WTC11 (cell line): ENCODE data around the gene MYMX. TPM values are rescaled to one million over a fixed set of nuclear protein-coding genes. Genes with fewer than 3 reads are reported as not detected.
A peak's percentile ranks its signal among the peaks of the same experiment; 100 is the strongest.

ENCODE experiments used
- ATAC-seq: fragments of 200-7000 bp; cut with Tn5 transposase; 2 replicates; pipeline ENCODE4 v1.10.0; 2021; ENCODE audit warnings: mild to moderate bottlenecking, moderate library complexity
- CTCF ChIA-PET: fragments of 300-600 bp; sonication (Branson Sonifier 250); formaldehyde crosslinking; loops from one replicate; lab custom pipeline; 2021; ENCODE audit warnings: antibody characterized with exemption; lab: Charles Lee
- POLR2A ChIA-PET: fragments of 350-600 bp; sonication (Branson Sonifier 250); formaldehyde crosslinking; loops from one replicate; lab custom pipeline; 2021; ENCODE audit warnings: antibody characterized with exemption; lab: Charles Lee
- DNase-seq: peaks from one replicate; pipeline ENCODE4 v3.0.0; 2021; ENCODE audit warnings: low spot score
- H3K27ac Mint-ChIP-seq: 2 replicates; pipeline ENCODE4 v1.8.0; 2021; ENCODE audit warnings: mixed read lengths
- H3K27me3 Mint-ChIP-seq: 2 replicates; pipeline ENCODE4 v1.8.0; 2021; ENCODE audit warnings: low read depth, mild to moderate bottlenecking, moderate library complexity, mixed read lengths
- H3K36me3 Mint-ChIP-seq: 2 replicates; pipeline ENCODE4 v1.8.0; 2021; ENCODE audit warnings: mixed read lengths
- H3K4me1 Mint-ChIP-seq: 2 replicates; pipeline ENCODE4 v1.8.0; 2022; ENCODE audit warnings: mixed read lengths
- H3K4me3 Mint-ChIP-seq: 2 replicates; pipeline ENCODE4 v1.8.0; 2021; ENCODE audit warnings: mild to moderate bottlenecking, moderate library complexity, mixed read lengths
- H3K9me3 Mint-ChIP-seq: 2 replicates; pipeline ENCODE4 v1.8.0; 2021; ENCODE audit warnings: mixed read lengths
- MXD4 ChIP-seq: fragments of 250-450 bp; sonication (Bioruptor Pico); IDR thresholded peaks from 2 replicates; pipeline ENCODE4 v1.8.0; 2021; ENCODE audit warnings: mild to moderate bottlenecking, moderate library complexity, borderline replicate concordance
- NR1H2 ChIP-seq: sonication (generic); formaldehyde crosslinking; IDR thresholded peaks from 2 replicates; pipeline ENCODE4 v1.9.0; 2021; ENCODE audit warnings: mild to moderate bottlenecking, moderate library complexity, missing genetic modification reagents
- NR2C2 ChIP-seq: sonication (generic); formaldehyde crosslinking; IDR thresholded peaks from 2 replicates; pipeline ENCODE4 v1.8.0; 2022; ENCODE audit warnings: mild to moderate bottlenecking, missing genetic modification reagents
- OVOL2 ChIP-seq: fragments of 250-450 bp; sonication (Bioruptor Pico); IDR thresholded peaks from 2 replicates; pipeline ENCODE4 v1.9.0; 2021; ENCODE audit warnings: mild to moderate bottlenecking, borderline replicate concordance
- PRRX2 ChIP-seq: fragments of 250-450 bp; sonication (Bioruptor Pico); IDR thresholded peaks from 2 replicates; pipeline ENCODE4 v1.8.0; 2021; ENCODE audit warnings: mild to moderate bottlenecking
- TCF7 ChIP-seq: sonication (generic); formaldehyde crosslinking; IDR thresholded peaks from 2 replicates; pipeline ENCODE4 v1.8.0; 2022; ENCODE audit warnings: mild to moderate bottlenecking, low read depth, missing genetic modification reagents, moderate library complexity
- TEAD1 ChIP-seq: sonication (generic); formaldehyde crosslinking; IDR thresholded peaks from 2 replicates; pipeline ENCODE4 v1.8.0; 2022; ENCODE audit warnings: mild to moderate bottlenecking, missing genetic modification reagents
- TEAD4 ChIP-seq: sonication (generic); formaldehyde crosslinking; IDR thresholded peaks from 2 replicates; pipeline ENCODE4 v1.8.0; 2022; ENCODE audit warnings: mild to moderate bottlenecking, missing genetic modification reagents
- ZNF671 ChIP-seq: fragments of 250-450 bp; sonication (Bioruptor Pico); IDR thresholded peaks from 2 replicates; pipeline ENCODE4 v1.8.0; 2021; ENCODE audit warnings: mild to moderate bottlenecking
- total RNA-seq: library from RNA; stranded (reverse); gene quantifications from 3 replicates; pipeline ENCODE4 v1.2.3, GENCODE V29; 2021
- TF ChIP-seq, protein P1 (sequence below): sonication (generic); formaldehyde crosslinking; IDR thresholded peaks from 2 replicates; pipeline ENCODE4 v1.8.0; 2023; ENCODE audit warnings: mild to moderate bottlenecking, missing genetic modification reagents
- TF ChIP-seq, protein P2 (sequence below): sonication (generic); formaldehyde crosslinking; IDR thresholded peaks from 2 replicates; pipeline ENCODE4 v1.8.1; 2023; ENCODE audit warnings: mild to moderate bottlenecking, missing genetic modification reagents, moderate library complexity
- TF ChIP-seq, protein P3 (sequence below): sonication (generic); formaldehyde crosslinking; IDR thresholded peaks from 2 replicates; pipeline ENCODE4 v1.8.0; 2022; ENCODE audit warnings: missing genetic modification reagents
- TF ChIP-seq, protein P4 (sequence below): sonication (generic); formaldehyde crosslinking; IDR thresholded peaks from 2 replicates; pipeline ENCODE4 v1.8.0; 2022; ENCODE audit warnings: mild to moderate bottlenecking, missing genetic modification reagents
- TF ChIP-seq, protein P5 (sequence below): sonication (generic); formaldehyde crosslinking; IDR thresholded peaks from 2 replicates; pipeline ENCODE4 v1.8.1; 2022; ENCODE audit warnings: missing genetic modification reagents, borderline replicate concordance
- TF ChIP-seq, protein P6 (sequence below): fragments of 250-450 bp; sonication (Bioruptor Pico); IDR thresholded peaks from 2 replicates; pipeline ENCODE4 v1.8.0; 2021; ENCODE audit warnings: mild to moderate bottlenecking
- TF ChIP-seq, protein P7 (sequence below): sonication (generic); formaldehyde crosslinking; IDR thresholded peaks from 2 replicates; pipeline ENCODE4 v1.8.1; 2022; ENCODE audit warnings: low read depth, missing genetic modification reagents, borderline replicate concordance

Gene MYMX
- total RNA-seq, 1 experiment from 2014 or later = 3.9 TPM

DNA sequence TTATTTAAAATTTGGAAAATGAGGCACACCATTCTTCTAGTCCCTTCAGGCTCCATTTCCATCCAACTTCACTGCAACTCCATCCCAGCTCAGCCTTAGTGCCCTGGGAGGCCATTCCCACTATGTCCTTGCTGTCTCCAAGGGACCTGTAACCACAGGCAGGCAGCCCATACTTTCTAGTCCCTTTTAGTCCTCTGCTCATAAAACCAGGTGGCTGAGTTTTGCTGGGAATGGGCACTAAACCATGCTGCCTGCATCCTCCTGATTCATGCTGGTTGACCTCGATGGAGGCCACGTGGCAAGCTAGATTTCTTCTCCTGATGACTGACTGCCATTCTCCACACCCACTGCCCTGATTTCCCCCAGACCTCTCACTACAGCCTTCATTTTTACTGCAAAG lies 27.5 kb upstream of the MYMX start (continued):
- TF ChIP-seq, protein P1, sequence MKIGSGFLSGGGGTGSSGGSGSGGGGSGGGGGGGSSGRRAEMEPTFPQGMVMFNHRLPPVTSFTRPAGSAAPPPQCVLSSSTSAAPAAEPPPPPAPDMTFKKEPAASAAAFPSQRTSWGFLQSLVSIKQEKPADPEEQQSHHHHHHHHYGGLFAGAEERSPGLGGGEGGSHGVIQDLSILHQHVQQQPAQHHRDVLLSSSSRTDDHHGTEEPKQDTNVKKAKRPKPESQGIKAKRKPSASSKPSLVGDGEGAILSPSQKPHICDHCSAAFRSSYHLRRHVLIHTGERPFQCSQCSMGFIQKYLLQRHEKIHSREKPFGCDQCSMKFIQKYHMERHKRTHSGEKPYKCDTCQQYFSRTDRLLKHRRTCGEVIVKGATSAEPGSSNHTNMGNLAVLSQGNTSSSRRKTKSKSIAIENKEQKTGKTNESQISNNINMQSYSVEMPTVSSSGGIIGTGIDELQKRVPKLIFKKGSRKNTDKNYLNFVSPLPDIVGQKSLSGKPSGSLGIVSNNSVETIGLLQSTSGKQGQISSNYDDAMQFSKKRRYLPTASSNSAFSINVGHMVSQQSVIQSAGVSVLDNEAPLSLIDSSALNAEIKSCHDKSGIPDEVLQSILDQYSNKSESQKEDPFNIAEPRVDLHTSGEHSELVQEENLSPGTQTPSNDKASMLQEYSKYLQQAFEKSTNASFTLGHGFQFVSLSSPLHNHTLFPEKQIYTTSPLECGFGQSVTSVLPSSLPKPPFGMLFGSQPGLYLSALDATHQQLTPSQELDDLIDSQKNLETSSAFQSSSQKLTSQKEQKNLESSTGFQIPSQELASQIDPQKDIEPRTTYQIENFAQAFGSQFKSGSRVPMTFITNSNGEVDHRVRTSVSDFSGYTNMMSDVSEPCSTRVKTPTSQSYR = no peak
- no peak for TF ChIP-seq TEAD1

DNA sequence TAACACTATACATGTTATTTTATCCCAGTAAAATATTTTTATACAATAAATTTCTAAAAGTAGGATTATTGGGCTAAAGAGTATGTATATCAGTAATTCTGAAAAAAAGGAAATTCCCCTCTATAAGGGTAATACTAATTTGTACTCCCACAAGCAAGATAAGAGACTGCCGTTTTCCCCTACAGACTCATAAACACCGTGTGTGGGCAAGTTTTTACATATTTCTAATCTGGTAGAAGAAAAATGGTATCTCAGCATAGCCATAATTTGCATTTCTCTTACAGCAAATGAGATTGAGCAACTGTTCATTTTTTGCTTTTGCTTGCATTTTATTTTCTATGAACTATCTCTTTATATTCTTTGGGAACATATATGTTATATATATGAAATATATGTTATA lies 26.0 kb upstream of the MYMX start:
- peaks cover 8% of the 10 kb centered on the region for H3K27me3 Mint-ChIP-seq
- POLR2A ChIA-PET = no interaction called here
- peaks cover 28% of the 10 kb centered on the region for H3K4me1 Mint-ChIP-seq
- no peaks in the 10 kb centered on the region for H3K36me3 Mint-ChIP-seq
- no peak overlapping the region for H3K27ac Mint-ChIP-seq
- DNase-seq = no peak
- ATAC-seq = no peak
- TF ChIP-seq NR2C2 (CRISPR knock-in tag) (no peak), OVOL2 (CRISPR knock-in tag) (no peak)
- TF ChIP-seq, protein P2, sequence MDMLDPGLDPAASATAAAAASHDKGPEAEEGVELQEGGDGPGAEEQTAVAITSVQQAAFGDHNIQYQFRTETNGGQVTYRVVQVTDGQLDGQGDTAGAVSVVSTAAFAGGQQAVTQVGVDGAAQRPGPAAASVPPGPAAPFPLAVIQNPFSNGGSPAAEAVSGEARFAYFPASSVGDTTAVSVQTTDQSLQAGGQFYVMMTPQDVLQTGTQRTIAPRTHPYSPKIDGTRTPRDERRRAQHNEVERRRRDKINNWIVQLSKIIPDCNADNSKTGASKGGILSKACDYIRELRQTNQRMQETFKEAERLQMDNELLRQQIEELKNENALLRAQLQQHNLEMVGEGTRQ = no peak
- TF ChIP-seq, protein P3, sequence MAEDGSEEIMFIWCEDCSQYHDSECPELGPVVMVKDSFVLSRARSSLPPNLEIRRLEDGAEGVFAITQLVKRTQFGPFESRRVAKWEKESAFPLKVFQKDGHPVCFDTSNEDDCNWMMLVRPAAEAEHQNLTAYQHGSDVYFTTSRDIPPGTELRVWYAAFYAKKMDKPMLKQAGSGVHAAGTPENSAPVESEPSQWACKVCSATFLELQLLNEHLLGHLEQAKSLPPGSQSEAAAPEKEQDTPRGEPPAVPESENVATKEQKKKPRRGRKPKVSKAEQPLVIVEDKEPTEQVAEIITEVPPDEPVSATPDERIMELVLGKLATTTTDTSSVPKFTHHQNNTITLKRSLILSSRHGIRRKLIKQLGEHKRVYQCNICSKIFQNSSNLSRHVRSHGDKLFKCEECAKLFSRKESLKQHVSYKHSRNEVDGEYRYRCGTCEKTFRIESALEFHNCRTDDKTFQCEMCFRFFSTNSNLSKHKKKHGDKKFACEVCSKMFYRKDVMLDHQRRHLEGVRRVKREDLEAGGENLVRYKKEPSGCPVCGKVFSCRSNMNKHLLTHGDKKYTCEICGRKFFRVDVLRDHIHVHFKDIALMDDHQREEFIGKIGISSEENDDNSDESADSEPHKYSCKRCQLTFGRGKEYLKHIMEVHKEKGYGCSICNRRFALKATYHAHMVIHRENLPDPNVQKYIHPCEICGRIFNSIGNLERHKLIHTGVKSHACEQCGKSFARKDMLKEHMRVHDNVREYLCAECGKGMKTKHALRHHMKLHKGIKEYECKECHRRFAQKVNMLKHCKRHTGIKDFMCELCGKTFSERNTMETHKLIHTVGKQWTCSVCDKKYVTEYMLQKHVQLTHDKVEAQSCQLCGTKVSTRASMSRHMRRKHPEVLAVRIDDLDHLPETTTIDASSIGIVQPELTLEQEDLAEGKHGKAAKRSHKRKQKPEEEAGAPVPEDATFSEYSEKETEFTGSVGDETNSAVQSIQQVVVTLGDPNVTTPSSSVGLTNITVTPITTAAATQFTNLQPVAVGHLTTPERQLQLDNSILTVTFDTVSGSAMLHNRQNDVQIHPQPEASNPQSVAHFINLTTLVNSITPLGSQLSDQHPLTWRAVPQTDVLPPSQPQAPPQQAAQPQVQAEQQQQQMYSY = no peak
- no peak overlapping the region for H3K4me3 Mint-ChIP-seq
- CTCF ChIA-PET = interaction anchor here (0.7 to 1.4 kb wide), 3 partner anchors 30 to 471 kb away, joined by 3 to 5 read pairs (median 4); no protein-coding TSS in a partner anchor
- H3K9me3 Mint-ChIP-seq = no peaks in the 10 kb centered on the region

DNA sequence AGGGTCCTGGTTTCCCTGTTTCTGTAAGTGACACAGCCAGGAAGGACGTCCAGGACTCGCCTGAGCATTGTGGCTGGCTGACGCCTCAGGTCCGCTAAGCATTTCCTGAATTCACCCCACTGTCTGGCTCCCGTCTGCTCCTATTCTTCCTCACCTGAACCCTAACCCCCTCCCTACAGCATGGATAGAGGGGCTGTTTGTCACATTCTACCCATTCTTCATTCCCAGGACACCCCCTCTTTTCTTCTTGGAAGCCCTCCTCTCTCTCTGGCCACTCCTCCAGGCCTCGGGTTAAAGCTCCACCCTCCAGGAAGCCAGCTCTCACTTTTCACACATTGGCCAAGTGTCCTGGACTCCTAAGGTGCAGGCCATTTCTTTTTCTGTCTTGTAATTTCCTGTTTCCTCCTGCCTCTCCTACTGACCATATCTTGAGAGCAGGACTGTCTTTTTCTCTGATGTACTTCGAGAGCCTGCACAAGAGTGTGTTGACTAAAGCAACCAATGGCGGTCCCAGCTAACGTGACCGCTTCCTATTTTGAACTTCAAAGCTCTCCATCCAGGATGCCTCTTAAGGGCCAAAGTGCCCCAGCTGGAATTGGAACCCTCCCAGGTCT lies 24.2 kb upstream of the MYMX start:
- peak overlapping the region; percentile 68 for H3K27ac Mint-ChIP-seq
- TF ChIP-seq NR1H2 (CRISPR knock-in tag) = no peak
- TF ChIP-seq, protein P4, sequence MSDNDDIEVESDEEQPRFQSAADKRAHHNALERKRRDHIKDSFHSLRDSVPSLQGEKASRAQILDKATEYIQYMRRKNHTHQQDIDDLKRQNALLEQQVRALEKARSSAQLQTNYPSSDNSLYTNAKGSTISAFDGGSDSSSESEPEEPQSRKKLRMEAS (CRISPR knock-in tag) = 0 out of 2 replicates have a peak, but pooled peaks have one; percentile 20
- TF ChIP-seq, all 79 proteins: peak for 1
- H3K4me3 Mint-ChIP-seq = peak overlapping the region; percentile 32
- ChIA-PET CTCF (interaction anchor here (0.8 to 2.3 kb wide), 9 partner anchors 8 to 76 kb away, joined by 3 to 14 read pairs (median 5); partner anchors contain the start of gene SLC29A1), POLR2A (interaction anchor here (1.0 to 2.2 kb wide), 7 partner anchors 10 to 64 kb away, joined by 3 to 11 read pairs (median 6); partner anchors contain the start of genes HSP90AB1, MYMX and SLC35B2)
- no peaks in the 10 kb centered on the region for H3K27me3 Mint-ChIP-seq
- peaks cover 17% of the 10 kb centered on the region for H3K4me1 Mint-ChIP-seq
- peak; percentile 93 for ATAC-seq
- no peaks in the 10 kb centered on the region for H3K36me3 Mint-ChIP-seq
- DNase-seq = no peak
- no peaks in the 10 kb centered on the region for H3K9me3 Mint-ChIP-seq

DNA sequence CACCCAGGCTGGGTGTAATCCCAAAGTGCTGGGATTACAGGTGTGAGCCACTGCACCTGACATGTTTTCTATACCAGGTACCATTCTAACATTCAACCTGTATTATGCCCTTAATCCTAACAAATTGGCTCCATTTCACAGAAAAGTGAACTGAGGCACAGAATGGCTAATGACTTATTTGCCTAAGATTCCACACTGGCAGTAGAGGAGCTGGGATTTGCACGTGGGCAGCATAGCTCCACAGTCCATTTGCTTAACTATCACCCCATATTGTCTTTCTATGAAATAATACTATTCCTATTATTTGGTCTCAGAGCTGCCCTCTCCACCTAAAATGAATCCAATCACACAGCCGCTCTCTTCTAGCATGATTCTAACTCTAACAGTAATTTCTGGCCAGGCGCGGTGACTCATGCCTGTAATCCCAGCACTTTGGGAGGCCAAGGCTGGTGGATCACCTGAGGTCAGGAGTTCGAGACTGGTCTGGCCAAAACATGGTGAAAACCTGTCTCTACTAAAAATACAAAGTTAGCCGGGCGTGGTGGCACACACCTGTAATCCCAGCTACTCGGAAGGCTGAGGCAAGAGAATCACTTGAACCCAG lies 23.3 kb upstream of the MYMX start:
- DNase-seq = no peak
- Mint-ChIP-seq H3K36me3 (no peaks in the 10 kb centered on the region), H3K4me1 (peaks cover 17% of the 10 kb centered on the region), H3K9me3 (no peaks in the 10 kb centered on the region), H3K4me3 (no peak overlapping the region), H3K27ac (no peak overlapping the region), H3K27me3 (no peaks in the 10 kb centered on the region)
- POLR2A ChIA-PET = interaction anchor here (1.2 to 2.2 kb wide), 3 partner anchors 9 to 25 kb away, joined by 5 to 11 read pairs (median 7); partner anchors contain the start of gene MYMX
- CTCF ChIA-PET = interaction anchor here (0.8 to 2.3 kb wide), 7 partner anchors 10 to 75 kb away, joined by 3 to 14 read pairs (median 5); partner anchors contain the start of gene SLC29A1
- no peak for ATAC-seq
- TF ChIP-seq TCF7 (CRISPR knock-in tag) (no peak), PRRX2 (CRISPR knock-in tag) (no peak), ZNF671 (CRISPR knock-in tag) (no peak), MXD4 (no peak), TEAD4 (CRISPR knock-in tag) (no peak), OVOL2 (CRISPR knock-in tag) (no peak)
- TF ChIP-seq, protein P5, sequence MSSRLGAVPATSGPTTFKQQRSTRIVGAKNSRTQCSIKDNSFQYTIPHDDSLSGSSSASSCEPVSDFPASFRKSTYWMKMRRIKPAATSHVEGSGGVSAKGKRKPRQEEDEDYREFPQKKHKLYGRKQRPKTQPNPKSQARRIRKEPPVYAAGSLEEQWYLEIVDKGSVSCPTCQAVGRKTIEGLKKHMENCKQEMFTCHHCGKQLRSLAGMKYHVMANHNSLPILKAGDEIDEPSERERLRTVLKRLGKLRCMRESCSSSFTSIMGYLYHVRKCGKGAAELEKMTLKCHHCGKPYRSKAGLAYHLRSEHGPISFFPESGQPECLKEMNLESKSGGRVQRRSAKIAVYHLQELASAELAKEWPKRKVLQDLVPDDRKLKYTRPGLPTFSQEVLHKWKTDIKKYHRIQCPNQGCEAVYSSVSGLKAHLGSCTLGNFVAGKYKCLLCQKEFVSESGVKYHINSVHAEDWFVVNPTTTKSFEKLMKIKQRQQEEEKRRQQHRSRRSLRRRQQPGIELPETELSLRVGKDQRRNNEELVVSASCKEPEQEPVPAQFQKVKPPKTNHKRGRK = no peak
- TF ChIP-seq, protein P6, sequence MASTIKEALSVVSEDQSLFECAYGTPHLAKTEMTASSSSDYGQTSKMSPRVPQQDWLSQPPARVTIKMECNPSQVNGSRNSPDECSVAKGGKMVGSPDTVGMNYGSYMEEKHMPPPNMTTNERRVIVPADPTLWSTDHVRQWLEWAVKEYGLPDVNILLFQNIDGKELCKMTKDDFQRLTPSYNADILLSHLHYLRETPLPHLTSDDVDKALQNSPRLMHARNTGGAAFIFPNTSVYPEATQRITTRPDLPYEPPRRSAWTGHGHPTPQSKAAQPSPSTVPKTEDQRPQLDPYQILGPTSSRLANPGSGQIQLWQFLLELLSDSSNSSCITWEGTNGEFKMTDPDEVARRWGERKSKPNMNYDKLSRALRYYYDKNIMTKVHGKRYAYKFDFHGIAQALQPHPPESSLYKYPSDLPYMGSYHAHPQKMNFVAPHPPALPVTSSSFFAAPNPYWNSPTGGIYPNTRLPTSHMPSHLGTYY (CRISPR knock-in tag) = no peak
- TF ChIP-seq, protein P7, sequence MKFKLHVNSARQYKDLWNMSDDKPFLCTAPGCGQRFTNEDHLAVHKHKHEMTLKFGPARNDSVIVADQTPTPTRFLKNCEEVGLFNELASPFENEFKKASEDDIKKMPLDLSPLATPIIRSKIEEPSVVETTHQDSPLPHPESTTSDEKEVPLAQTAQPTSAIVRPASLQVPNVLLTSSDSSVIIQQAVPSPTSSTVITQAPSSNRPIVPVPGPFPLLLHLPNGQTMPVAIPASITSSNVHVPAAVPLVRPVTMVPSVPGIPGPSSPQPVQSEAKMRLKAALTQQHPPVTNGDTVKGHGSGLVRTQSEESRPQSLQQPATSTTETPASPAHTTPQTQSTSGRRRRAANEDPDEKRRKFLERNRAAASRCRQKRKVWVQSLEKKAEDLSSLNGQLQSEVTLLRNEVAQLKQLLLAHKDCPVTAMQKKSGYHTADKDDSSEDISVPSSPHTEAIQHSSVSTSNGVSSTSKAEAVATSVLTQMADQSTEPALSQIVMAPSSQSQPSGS (CRISPR knock-in tag) = no peak
